ENCODE measurements around the gene CDH18. TPM values are rescaled to one million over a fixed set of nuclear protein-coding genes. Genes with fewer than 3 reads are reported as not detected.

Gene CDH18
- total RNA-seq, 1 donor from 2014 or later = not detected

- intact Hi-C loops (cut with micrococcal nuclease) = no loop called here
- H3K36me3 Mint-ChIP-seq (ENCODE audit: low read depth) = no peaks in the 10 kb centered on the region
- no peaks in the 10 kb centered on the region for H3K27me3 Mint-ChIP-seq
- no peak overlapping the region for H3K27ac Mint-ChIP-seq
- no peaks in the 10 kb centered on the region for H3K4me1 Mint-ChIP-seq
- no peak for DNase-seq
- H3K4me3 Mint-ChIP-seq = no peak overlapping the region
- H3K9me3 Mint-ChIP-seq = no peaks in the 10 kb centered on the region
These were observed 69.2 kb downstream of the CDH18 start for GRCh38 chr5:19918780-19919179.

DNA sequence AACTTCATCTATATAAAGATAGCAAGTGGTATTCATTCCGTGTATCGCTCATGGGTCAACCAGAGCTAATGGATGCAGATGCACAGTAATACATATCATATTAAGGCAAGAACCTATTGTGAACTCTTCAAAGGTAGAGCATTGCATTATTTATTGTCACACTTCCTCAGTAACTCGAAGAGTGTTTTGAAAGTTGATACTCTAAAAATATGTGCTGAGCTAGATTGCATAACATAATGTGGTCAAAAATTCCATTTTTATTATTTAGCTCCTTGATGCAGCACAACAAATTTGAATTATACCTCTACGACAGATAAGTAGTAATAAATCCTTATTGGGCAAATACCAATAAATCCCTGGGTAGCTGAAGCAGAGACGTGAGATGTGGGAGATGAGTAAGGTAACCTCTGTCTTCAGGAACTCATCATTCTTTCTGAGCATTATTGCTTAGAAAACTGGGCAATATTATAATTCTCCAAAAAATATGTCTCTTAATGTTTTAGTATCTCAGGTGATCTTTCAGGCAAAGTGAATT lies 70.3 kb downstream of the CDH18 start:
- Mint-ChIP-seq H3K27ac (no peak overlapping the region), H3K36me3 (ENCODE audit: low read depth) (no peaks in the 10 kb centered on the region), H3K27me3 (no peaks in the 10 kb centered on the region), H3K9me3 (no peaks in the 10 kb centered on the region), H3K4me3 (no peak overlapping the region), H3K4me1 (no peaks in the 10 kb centered on the region)
- no peak for DNase-seq
- intact Hi-C loops (cut with micrococcal nuclease) = no loop called here

DNA sequence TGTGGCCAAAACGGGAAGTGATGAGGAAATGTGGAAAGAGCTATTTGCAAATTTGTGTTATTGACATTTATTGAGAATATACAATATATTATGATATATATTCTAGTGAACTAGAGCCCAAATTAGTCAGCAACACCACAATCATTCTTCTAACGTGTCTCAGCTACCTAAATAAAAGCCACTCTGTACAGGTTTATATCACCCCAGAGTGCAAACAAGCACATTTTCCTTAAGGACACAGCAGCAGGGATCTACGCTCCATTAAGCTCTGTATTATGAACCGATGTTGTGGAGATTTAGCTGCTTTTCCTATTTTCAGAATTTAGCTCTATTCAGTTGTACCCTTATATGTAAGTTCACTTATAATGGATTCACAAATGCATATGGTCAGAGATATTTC lies 77.9 kb downstream of the CDH18 start:
- no peaks in the 10 kb centered on the region for H3K27me3 Mint-ChIP-seq
- H3K36me3 Mint-ChIP-seq (ENCODE audit: low read depth) = no peaks in the 10 kb centered on the region
- H3K4me1 Mint-ChIP-seq = no peaks in the 10 kb centered on the region
- no peak overlapping the region for H3K4me3 Mint-ChIP-seq
- H3K9me3 Mint-ChIP-seq = peaks cover 4% of the 10 kb centered on the region
- DNase-seq = no peak
- intact Hi-C loops (cut with micrococcal nuclease) = no loop called here
- H3K27ac Mint-ChIP-seq = no peak overlapping the region

DNA sequence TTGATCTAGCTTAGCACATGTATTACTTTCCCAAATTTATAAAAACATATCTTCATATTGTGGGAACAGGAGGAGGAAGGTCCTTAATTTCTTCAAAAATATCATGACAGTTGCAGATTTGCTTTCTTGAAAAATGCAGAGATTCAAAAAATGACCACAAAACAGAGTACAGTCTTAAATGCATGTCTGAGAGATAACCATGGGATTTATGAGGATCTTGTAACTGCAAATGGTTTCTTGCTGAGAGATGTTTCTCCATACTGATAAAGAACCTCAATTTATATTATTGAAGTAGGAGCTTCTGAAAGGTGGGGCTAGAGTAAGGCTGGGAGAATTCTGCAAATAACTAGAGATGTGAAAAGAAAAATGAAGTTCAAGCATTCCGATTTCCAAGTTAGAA lies 83.2 kb downstream of the CDH18 start:
- intact Hi-C loops (cut with micrococcal nuclease) = no loop called here
- H3K4me1 Mint-ChIP-seq = no peaks in the 10 kb centered on the region
- H3K4me3 Mint-ChIP-seq = no peak overlapping the region
- H3K27me3 Mint-ChIP-seq = no peaks in the 10 kb centered on the region
- DNase-seq = no peak
- no peak overlapping the region for H3K27ac Mint-ChIP-seq
- no peaks in the 10 kb centered on the region for H3K36me3 Mint-ChIP-seq (ENCODE audit: low read depth)
- no peaks in the 10 kb centered on the region for H3K9me3 Mint-ChIP-seq

GRCh38 chr5:19903611-19904010 lies 84.4 kb downstream of the CDH18 start:
- Mint-ChIP-seq H3K9me3 (no peaks in the 10 kb centered on the region), H3K4me1 (no peaks in the 10 kb centered on the region), H3K36me3 (ENCODE audit: low read depth) (no peaks in the 10 kb centered on the region), H3K27ac (no peak overlapping the region), H3K27me3 (no peaks in the 10 kb centered on the region), H3K4me3 (no peak overlapping the region)
- intact Hi-C loops (cut with micrococcal nuclease) = no loop called here
- DNase-seq = no peak

- intact Hi-C loops (cut with micrococcal nuclease) = no loop called here
- no peaks in the 10 kb centered on the region for H3K36me3 Mint-ChIP-seq (ENCODE audit: low read depth)
- no peaks in the 10 kb centered on the region for H3K27me3 Mint-ChIP-seq
These were observed 85.6 kb downstream of the CDH18 start for GRCh38 chr5:19902316-19902934.

GRCh38 chr5:19900269-19900668 lies 87.7 kb downstream of the CDH18 start:
- no peaks in the 10 kb centered on the region for H3K9me3 Mint-ChIP-seq
- intact Hi-C loops (cut with micrococcal nuclease) = no loop called here
- no peaks in the 10 kb centered on the region for H3K4me1 Mint-ChIP-seq
- H3K36me3 Mint-ChIP-seq (ENCODE audit: low read depth) = no peaks in the 10 kb centered on the region
- no peaks in the 10 kb centered on the region for H3K27me3 Mint-ChIP-seq
- H3K27ac Mint-ChIP-seq = no peak overlapping the region
- no peak for DNase-seq
- H3K4me3 Mint-ChIP-seq = no peak overlapping the region

More at GRCh38 chr5:19902316-19902934, 85.6 kb downstream of the CDH18 start:
- Mint-ChIP-seq H3K27ac (no peak overlapping the region), H3K4me1 (no peaks in the 10 kb centered on the region), H3K9me3 (no peaks in the 10 kb centered on the region), H3K4me3 (no peak overlapping the region)
- no peak for DNase-seq

GRCh38 chr5:19891658-19892057 lies 96.3 kb downstream of the CDH18 start:
- Mint-ChIP-seq H3K27me3 (no peaks in the 10 kb centered on the region), H3K4me3 (no peak overlapping the region), H3K9me3 (no peaks in the 10 kb centered on the region), H3K36me3 (ENCODE audit: low read depth) (no peaks in the 10 kb centered on the region), H3K4me1 (no peaks in the 10 kb centered on the region), H3K27ac (no peak overlapping the region)
- DNase-seq = no peak
- intact Hi-C loops (cut with micrococcal nuclease) = no loop called here

- Mint-ChIP-seq H3K9me3 (no peaks in the 10 kb centered on the region), H3K4me3 (no peak overlapping the region), H3K27me3 (no peaks in the 10 kb centered on the region), H3K4me1 (no peaks in the 10 kb centered on the region), H3K27ac (no peak overlapping the region), H3K36me3 (ENCODE audit: low read depth) (no peaks in the 10 kb centered on the region)
- no peak for DNase-seq
- intact Hi-C loops (cut with micrococcal nuclease) = no loop called here
These were observed 101.7 kb downstream of the CDH18 start for GRCh38 chr5:19886123-19886917.

GRCh38 chr5:19885040-19885824 lies 102.8 kb downstream of the CDH18 start:
- intact Hi-C loops (cut with micrococcal nuclease) = no loop called here
- Mint-ChIP-seq H3K27ac (no peak overlapping the region), H3K4me1 (no peaks in the 10 kb centered on the region), H3K27me3 (no peaks in the 10 kb centered on the region), H3K4me3 (no peak overlapping the region), H3K36me3 (ENCODE audit: low read depth) (no peaks in the 10 kb centered on the region), H3K9me3 (no peaks in the 10 kb centered on the region)
- DNase-seq = no peak

DNA sequence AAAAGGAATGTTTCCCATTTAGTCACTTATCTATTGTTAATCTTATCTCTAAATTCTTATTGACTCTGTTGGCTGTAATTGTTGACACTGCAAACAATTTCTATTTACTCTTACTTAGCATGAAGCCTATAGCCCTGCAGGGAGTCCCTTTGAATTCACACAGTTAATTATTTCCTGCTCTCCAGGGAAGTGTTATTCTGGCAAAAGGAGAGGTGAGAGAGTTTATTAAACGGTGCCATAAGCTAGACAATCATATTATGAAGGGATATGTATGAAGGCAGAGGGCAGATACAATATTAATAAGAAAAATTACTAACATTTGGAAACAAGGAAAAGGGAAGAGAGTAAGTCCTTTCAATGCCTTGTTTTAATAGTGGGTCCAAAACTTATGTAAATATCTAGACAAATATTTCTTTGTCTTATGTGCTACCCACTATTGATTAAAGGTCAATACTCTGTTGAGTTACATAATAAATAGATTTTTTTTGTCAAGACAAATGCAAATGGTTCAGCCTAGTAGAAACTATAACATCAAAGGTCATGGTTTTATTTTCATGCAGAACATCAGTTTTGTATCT lies 107.1 kb downstream of the CDH18 start:
- H3K9me3 Mint-ChIP-seq = no peaks in the 10 kb centered on the region
- no peak overlapping the region for H3K4me3 Mint-ChIP-seq
- H3K4me1 Mint-ChIP-seq = no peaks in the 10 kb centered on the region
- H3K27me3 Mint-ChIP-seq = no peaks in the 10 kb centered on the region
- no peak for DNase-seq
- intact Hi-C loops (cut with micrococcal nuclease) = no loop called here
- no peaks in the 10 kb centered on the region for H3K36me3 Mint-ChIP-seq (ENCODE audit: low read depth)
- no peak overlapping the region for H3K27ac Mint-ChIP-seq

DNA sequence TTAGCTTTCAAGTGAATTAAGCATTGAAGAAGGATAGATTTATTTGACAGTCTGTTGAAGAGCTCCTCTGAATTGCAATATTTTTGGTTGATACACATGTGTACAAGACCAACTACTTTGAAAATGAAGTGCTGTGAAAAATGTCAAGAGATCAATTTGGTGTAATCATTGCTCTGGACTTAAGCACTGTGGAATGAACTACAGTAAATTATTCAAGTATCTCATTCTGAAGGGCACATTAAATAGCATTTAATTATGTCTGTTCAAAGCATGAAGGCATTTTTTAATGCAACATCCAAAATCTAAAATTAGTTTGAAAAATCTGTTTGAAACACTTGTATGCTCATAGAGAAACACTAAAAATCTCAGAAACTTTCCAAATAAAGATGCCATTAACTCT lies 107.5 kb downstream of the CDH18 start:
- Mint-ChIP-seq H3K9me3 (no peaks in the 10 kb centered on the region), H3K4me3 (no peak overlapping the region), H3K36me3 (ENCODE audit: low read depth) (no peaks in the 10 kb centered on the region), H3K4me1 (no peaks in the 10 kb centered on the region), H3K27me3 (no peaks in the 10 kb centered on the region), H3K27ac (no peak overlapping the region)
- intact Hi-C loops (cut with micrococcal nuclease) = no loop called here
- DNase-seq = no peak

DNA sequence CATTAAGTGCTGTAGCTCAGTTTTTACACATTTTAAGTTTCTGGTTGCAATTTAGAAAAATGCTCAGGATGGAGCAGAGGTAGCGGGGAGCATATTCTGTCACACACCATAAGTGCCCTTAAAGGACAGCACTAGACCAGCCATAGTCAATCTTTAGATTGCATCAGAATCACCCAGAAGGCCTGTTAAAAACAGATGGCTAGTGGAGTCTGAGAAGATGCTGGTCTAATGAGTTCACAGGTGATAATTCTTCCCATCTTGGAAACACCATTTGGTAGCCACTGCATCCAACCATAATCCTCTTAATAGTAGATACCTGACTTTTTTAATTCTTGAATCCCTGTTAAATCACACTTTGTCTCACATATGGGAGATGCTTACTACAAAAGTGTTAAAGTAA lies 113.2 kb downstream of the CDH18 start:
- Mint-ChIP-seq H3K36me3 (ENCODE audit: low read depth) (no peaks in the 10 kb centered on the region), H3K27ac (no peak overlapping the region), H3K4me1 (no peaks in the 10 kb centered on the region), H3K27me3 (no peaks in the 10 kb centered on the region), H3K9me3 (peaks cover 3% of the 10 kb centered on the region), H3K4me3 (no peak overlapping the region)
- intact Hi-C loops (cut with micrococcal nuclease) = no loop called here
- no peak for DNase-seq

GRCh38 chr5:19866090-19866450 lies 121.9 kb downstream of the CDH18 start:
- no peak for DNase-seq
- Mint-ChIP-seq H3K4me1 (no peaks in the 10 kb centered on the region), H3K36me3 (ENCODE audit: low read depth) (no peaks in the 10 kb centered on the region), H3K27me3 (no peaks in the 10 kb centered on the region), H3K4me3 (no peak overlapping the region), H3K9me3 (peaks cover 7% of the 10 kb centered on the region), H3K27ac (no peak overlapping the region)
- intact Hi-C loops (cut with micrococcal nuclease) = no loop called here

Data from activated CD4-positive, alpha-beta T cell treated with anti-CD3 and anti-CD28 coated beads, Interleukin-2, amount 10 ng/mL, durations not matched to agents 24 days and 14 days (primary cell).